Measurements from ENCODE around the gene EPB41L5.

- no peak for TF ChIP-seq GATA3 (IDR thresholded peaks at IDR 0.05; ENCODE audit: low read depth, low read length)
- no peak for TF ChIP-seq GATA2 (IDR thresholded peaks at IDR 0.05; ENCODE audit: low read depth, low read length)
Observed at GRCh38 chr2:120111193-120111592, 98.3 kb downstream of the EPB41L5 start.

Measured in SH-SY5Y (cell line).